Measurements from ENCODE around the gene SDF4.

SDF4 gene

DNA sequence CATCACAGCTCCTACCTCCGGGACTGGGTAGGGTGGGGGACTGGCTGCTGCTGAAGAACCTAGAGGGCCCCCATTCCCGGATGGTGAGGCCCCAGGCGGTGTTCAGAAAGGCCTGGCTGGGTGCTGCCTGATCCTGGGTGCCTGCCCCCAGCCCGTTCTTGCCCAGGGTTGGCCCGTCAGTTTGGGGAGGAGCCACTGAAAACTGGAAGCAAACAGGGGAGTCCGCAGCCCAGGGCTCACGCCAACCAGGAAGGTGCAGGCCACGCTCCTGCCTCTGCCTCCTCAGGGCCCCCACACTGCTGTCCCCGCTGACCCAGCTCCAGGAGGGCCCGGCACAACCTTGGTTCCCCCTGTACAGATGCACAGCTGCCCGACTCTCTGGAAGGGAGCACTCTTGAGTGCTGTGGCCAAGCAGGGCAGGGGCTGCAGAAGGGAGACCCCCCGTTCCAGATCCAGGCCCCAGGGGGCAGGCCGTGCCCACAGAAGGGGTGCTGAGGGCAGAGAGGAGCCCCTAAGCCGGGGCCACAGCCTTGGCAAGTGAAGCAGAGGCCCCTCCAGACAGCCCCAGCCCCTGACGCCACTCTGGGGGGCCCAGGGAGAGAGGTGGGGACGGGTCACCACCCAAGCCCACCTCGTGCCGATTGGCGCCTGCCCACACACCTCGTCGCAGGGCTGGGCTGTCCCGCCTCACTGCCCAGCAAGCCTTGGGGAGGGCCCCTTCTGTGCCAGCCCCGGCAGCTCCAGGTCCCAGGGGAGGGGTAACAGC is 9.2 kb upstream of the SDF4 start:
- DNase-seq, result no peak

DNA sequence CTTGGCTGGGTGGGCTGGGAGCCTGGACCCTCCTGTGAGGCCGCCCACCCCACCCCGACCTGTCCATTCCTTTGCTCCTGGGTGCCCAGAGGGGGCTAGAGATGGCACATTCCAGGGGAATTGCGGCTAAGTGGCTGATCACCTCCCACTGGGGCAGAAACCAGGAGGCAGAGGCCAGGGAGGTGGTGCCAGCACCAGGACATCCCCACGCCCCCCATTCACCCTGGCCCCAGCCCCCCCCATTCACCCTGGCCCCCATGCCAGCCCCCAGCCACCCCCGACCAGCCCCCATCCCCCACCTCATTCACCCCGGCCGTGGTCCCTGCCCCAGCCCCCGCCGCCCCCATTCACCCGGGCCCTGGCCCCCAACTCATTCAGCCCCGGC is 8.5 kb upstream of the SDF4 start:
- DNase-seq, result no peak

DNA sequence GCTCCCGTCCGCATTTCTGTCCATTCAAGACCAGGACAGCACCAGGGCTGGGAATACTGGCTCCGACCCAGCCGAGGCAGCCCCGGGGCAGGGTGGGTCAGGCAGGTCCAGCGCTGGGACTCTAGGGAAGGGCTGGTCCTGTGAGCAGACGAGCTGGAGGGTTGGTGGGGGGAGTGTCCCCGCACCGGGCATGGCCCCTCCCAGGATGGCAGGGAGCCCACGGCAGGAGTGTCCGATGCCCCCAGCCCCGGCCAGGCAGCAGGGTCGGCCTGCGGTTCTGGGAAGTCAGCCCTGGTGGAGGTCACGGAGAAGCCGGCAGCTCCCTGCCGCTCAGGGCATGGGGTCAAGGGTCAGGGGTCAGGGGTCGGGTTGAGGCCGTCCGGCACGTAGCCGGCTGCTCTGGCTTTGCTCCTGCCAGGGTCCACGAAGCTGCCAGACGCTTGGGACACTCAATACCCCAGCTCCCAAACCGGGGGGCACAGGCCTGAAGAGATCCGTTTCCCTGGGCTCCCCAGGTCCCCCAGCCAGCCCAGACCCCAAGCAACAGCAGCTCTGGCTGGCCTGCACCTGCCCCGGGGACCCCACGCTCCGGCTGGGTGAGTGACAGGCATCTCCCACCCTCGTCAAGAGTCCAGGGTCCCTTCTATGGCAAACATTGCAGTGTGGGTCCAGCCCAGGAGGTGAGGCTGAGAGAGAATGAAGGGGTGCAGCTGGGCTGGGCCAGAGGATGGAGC is 8.0 kb upstream of the SDF4 start:
- DNase-seq, result no peak

DNA sequence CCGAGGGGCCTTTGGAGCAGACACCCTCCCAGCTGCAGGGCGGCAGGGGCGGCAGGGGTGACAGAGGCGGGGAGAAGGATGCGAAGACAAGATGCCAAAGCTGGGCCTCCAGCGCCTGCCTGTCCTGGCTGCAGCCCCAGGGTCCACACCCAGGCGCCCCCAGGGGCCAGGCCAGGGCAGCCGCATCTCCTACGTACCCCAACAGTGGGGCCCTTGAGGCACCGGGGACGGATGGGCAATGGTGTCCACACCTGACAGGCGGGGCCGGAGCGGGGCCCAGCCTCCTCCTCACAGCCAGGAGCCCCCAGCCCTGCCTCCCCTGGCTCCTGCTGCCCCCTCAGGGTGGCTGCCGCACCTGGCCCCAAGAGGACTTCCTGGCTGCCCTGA is 7.4 kb upstream of the SDF4 start:
- DNase-seq, result no peak

DNA sequence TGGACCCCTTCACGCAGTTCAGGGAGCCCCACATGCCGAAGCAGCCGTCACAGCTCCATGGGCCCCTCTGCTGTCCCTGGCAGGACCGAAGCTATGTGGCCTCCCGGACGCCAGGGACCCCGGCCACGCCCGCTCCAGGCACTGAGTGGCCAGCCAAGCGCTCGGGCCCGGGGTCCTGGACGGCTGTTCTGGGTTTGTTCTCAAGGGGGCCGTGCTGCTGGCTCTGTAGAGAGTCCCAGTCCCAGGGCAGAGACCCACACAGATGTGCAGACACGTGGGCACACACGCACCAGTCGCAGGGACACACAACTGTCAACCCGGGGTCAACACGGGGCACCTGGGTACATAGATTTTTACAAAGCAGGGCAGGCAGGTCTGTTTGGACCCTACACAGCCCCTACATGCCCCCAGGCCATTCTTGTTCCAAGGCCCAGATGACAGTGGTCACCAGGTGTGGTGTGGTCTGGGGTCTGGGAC is 6.9 kb upstream of the SDF4 start:
- no peak for DNase-seq

DNA sequence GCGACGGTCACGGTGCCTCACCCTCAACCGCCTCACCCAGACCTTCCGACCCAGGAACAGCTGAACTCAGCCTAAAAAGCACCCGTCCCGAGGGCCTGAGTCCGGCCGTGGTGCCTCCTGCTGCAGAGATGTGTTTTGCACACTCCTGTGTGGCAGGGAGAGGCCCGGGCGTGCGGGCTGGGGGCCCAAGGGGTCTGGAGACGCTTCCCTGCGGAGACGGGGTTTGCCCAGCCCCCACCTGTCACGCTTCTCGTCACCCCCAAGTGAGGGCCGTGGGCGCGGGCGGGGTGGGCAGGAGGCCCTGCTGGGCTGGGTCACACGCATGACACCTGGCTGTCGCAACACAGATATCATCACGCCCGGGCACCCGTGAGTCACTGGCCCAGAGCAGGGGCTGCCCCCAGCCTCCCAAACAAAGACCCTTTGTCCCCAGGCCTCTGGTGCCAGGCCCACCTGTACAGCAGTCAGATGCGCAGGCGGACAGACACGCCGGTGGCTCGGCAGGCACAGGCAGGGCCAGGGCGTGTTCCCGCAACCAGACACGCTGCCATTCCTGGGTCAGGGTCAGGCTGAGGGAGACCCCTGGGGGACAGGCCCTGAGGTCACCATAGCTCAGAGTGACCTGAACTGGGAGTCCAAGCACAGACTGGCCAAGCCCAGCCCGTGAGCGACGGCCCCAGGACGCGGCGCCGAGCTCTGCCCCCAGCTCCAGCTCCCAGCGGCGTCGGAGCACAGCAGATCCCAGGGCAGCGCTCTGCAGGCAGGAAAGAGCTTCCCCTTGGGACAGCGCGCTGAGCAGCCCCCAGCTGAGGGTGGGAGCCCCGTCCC is 6.3 kb upstream of the SDF4 start:
- no peak for DNase-seq

DNA sequence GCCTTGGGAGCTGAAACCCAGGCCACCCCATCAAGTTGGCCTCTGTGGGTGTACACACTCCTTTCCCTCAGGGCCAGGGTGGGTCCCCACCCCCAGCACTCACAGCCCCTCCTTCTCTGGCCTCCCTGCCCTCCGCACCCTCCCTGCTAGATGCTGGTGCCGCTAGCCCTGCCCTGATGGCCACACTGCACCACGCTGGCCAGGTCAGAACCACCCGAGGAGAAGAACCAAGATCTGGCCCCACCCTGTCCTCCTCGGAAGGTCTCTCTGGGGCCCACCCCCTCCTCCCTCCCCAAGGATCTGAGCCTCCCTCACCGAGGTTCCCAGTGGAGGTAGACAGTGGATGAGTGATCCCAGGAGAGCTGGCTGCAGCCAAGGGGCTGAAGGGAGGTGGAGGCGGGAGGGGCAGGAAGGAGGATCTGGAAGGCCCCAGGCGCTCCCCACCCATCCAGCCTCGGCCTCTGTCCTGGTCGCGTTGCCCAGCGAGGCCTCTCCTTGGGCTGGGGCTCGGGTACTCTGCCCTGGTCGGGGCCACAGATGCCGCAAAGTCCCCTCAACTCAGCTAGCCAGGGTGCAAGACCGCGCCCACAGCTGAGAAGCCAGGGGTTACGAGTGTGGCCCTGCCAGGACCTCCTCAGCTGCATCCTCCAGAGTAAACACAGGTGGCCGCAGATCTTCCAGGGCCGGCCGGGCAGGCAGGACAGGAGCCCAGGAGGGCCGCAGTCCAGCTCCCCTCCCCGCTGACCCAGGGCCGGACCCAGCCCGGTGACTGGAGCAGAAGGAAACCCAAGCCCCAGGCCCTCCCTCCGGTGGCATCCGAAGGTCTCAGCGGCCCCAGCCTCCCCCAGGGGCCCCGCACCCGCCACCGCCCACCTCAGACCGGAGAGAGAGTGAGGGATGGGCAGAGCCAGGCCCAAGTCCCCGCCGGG is 5.4 kb upstream of the SDF4 start:
- DNase-seq, result no peak

DNA sequence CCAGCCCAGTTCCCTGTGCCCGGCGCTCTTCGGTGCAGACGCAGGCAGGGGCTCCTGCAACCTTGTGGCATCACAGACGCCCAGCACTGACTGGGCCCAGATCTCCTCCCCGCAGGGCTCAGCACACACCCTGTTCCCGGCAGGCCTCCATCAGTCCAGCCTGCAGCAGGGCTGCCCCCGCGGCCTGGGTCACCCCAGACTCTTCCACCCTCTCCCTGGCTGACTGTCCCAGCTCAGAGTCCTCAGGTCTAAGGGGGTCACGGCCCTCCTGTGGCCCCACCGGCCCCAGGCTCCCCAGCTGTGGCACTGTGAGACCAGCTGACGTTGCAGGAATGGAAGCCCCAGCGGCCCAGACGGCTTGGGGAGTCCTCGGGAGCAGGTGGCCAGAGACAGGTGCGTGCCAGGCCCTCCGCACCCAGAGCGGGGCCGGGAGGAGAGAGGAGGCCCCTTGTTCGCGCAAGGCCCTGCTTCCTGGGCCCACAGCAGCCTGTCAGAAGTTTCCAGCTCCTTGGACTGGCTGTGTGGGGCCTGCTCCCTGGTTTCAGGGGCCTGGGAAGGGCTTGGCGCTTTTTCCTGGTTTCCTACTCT is 4.5 kb upstream of the SDF4 start:
- DNase-seq, result no peak

DNA sequence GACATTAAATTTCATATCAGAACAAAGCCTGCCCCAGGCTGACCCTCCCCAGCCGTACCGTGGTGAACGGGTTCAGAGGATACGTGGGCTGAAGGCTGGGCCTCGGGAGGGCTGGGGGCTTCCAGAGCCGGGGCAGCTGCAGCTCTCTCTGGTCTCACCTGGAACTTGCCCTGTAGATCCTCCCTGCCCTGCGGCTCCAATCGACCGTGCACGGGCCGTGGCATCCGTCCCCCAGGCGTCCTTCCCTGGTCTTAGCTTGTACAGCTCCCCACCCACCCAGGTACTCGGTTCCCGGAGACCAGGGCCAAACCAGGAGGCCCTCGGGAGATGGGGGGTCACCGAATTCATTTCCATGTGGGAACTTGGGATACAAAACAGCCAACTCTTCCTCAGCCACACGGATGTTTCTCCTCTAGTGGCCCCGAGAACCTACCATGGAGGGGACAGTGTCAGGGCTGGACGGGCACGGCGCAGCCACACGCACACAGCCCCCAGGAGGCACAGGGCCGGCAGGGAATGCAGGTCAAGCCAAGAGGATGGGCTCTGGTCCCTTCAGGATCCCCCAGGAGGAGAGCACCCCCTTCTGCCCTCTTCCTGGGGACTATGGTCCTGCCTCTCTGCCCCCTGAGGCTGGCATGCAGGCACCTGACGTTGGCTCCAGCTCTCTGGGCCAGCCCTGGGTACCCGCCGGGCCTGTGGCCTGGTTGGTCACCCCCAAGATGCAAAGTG is 3.4 kb upstream of the SDF4 start:
- DNase-seq, result no peak

DNA sequence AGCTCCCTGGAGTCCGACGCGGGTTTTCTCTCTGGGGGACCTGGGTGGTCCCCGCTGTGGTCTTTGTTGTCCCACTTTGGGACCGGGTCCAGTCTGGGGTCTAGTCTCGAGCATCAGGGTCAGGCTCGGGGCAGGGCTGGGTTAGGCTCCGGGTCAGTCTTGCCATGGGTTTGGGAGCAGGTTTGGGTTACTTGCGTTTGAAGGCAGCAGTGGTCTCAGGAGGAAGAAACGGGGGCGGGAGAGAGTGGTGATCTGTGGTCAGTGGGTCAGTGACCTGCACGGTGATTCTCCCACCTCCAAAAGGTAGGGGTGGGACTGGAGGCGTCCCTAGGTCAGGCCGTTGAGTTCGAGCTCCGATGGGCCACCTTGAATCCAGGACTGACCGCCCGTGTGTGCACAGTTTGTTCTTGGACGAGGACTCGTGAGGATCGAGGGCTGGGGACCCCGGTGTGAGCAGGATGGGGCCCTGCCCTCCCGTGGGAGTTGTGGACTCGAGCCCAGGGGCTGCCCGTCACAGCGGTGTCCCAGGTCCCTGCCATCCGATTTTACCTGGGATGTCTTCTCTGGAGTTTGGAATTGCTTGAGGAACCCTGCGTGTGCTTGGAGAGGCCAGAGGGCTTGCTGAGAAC is 2.5 kb upstream of the SDF4 start:
- DNase-seq, result no peak

DNA sequence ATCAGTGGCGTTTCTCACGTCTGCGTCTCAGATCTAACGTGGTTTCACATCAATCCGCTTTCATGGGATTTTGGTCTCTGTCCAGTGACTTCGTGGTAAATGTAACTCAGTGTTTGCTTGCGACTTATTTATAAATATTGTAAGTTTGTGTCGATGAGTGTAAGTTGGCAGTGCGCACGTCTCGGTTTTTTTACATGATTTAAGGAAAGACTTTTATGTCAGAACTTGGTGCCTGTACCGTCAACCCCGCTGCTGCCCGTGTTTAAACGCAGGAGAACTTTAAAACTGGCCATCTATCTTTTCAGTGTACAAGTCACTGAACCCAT is 1.7 kb upstream of the SDF4 start:
- no peak for DNase-seq

DNA sequence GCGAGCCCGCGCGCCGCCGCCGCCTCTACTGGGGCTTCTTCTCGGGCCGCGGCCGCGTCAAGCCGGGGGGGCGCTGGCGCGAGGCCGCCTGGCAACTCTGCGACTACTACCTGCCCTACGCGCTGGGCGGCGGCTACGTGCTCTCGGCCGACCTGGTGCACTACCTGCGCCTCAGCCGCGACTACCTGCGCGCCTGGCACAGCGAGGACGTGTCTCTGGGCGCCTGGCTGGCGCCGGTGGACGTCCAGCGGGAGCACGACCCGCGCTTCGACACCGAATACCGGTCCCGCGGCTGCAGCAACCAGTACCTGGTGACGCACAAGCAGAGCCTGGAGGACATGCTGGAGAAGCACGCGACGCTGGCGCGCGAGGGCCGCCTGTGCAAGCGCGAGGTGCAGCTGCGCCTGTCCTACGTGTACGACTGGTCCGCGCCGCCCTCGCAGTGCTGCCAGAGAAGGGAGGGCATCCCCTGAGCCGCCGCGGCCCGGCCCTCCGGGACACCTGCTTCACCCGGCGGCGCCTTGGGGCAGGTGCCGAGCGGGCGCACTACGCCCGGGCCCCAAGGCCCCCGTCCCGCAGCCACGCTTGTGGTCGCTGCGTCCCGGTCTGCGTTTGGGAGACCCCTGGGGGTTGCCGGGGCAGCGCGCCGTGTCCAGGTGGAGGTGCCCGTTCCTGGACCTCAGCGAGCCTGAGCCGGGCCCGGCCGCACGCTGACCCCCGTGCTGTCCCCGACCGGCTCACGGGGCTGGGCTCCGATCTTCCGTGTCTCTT is 1.2 kb upstream of the SDF4 start:
- no peak for DNase-seq

DNA sequence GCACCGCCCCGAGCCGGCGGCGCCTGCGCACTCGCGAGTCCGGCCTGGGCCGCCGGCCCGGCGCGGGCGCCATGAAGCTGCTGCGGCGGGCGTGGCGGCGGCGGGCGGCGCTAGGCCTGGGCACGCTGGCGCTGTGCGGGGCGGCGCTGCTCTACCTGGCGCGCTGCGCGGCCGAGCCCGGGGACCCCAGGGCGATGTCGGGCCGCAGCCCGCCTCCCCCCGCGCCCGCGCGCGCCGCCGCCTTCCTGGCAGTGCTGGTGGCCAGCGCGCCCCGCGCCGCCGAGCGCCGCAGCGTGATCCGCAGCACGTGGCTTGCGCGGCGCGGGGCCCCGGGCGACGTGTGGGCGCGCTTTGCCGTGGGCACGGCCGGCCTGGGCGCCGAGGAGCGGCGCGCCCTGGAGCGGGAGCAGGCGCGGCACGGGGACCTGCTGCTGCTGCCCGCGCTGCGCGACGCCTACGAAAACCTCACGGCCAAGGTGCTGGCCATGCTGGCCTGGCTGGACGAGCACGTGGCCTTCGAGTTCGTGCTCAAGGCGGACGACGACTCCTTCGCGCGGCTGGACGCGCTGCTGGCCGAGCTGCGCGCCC is 501 bp upstream of the SDF4 start, which contains the start of gene B3GALT6:
TSS of gene B3GALT6 (plus strand) at position 30 of the 588 bp plus-strand sequence. CDS start at position 72, 42 bp downstream.
- no peak for DNase-seq

DNA sequence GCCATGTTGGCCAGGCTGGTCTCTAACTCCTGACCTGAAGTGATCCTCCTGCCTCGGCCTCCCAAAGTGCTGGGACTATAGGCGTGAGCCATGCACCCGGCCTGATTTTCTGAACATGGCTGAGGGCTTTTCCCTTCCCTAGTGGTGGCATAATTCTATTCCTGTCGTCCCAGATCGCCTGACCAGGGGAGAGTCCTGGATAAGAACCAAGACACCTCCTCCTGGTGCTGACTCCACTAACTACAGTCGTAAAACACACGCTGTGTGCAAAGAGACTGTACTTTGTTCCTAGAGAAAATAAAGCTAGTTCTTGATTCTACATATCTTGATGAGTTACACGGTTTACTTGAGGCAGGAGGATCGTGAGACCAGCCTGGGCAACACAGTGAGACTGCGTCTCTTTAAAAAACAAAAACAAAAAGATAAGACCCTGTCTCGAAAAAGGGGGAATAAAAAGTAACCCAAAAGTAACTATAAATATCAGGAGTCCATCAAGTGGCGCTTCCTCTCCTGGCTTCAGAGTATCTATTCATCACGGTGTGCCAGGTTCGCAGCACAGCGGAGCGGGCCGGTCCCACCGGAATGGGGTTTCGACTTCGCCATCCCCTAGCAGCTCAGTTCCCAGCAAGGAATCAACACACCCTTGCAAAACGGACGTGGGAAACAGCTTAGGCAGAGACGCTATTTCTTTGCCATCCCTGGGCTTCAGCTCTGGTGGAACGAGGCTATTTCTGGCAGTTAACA is 973 bp downstream of the SDF4 start:
- DNase-seq, result no peak

DNA sequence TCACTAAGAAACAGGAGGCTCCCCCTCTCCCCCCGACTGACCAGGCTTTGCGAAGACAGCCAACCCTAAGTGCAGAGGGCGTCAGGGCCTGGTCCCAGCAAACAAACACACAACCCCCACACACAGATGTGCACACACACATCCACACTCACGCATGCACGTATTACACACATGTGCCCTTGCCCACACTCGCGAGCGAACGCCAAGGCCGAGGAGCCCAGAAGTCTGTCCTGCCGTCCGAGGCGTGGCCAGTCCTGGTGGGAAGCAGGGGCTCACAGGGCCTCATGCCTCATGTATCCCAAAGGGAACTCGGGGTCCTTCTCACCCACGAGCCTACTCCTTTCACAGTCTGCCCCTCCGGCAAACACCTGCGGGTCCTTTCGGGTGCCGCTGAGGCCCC is 2.0 kb downstream of the SDF4 start:
- no peak for DNase-seq

DNA sequence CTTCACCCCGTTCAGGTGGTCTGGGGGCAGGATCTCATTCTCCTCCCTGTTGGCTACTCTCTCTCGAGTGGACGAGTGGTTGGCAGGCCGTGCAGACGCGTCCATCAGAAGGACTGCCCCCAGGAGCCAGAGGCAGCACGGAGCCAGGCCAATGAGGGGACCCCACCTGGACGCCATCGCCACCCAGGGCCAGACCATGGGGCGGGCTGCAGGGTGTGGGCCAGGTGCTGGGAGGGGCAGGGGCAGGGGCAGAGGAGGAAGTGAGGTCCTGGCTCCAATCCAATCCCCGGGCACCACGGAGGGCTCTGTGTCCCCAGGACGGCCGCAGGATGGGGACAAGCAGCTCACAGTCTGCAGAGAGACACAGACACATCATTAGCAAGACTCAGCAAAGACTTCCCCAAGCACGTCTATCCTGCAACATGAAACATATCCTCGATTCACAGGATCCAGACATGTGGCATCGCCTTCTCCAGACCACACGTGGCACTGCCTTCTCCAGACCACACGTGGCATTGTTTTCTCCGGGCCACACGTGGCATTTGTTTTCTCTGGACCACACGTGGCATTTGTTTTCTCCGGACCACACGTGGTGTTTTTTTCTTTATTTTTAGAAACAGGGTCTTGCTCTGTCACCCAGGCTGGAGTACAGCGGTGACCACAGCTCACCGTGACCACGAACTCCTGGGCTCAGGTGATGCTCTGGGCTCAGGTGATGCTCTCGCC is 3.0 kb downstream of the SDF4 start:
- DNase-seq, result no peak

DNA sequence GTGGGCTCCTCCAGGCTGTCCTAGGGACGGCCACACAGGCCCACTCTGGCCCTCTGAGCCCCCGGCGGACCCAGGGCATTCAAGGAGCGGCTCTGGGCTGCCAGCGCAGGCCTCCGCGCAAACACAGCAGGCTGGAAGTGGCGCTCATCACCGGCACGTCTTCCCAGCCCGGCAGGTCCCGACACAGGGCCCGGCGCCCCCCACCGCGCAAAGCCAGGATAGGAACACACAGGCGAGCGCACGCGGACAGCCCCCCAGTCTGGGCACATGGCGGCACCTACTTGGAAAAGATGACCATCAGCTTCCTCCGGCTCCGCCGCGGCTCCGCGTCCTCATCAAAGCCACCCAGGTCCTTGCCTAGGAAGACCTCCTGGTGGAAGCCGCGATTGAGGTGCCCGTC is 3.6 kb downstream of the SDF4 start:
- DNase-seq, result no peak

DNA sequence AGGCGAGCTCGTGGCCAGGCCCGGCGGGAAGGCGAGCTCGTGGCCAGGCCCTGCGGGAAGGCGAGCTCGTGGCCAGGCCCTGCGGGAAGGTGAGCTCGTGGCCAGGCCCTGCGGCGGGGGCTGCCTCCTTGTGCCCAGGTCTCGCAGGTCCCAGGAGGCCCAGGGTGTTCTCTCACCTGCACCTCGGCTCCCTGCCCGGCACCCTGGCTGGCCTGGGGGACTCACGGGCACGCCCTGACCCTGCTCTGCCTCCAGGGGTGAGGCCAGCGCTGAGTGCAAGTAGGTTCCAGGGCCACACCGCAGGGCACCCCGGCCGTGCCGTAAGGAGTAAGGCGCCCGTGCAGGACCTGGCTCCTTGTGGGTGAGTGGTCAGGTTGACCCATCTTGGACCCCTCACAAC is 4.4 kb downstream of the SDF4 start:
- no peak for DNase-seq

All from NCI-H774 (cell line).